ENCODE results near the gene POU4F3.

POU4F3 gene

DNA sequence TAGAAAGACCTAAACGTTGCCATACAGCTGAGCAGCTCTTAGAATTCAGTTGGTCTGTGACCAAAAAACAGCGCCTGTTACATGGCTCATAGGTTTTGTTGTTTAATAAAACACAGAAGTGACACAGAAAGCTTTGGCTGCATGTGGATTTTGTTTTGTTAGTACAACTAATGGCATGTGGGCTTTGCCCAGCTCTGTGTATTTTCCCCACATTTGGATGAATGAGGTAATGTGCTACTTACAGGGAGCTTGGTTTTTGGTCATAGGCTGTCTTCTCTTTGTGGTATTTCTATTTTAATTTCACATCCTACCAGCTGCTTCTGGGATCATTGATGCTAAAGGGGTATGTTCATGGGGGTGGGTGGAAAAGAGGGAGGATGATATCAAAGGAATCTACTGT, 37.0 kb upstream of the POU4F3 start:
- no peaks in the 10 kb centered on the region for H3K4me1 ChIP-seq (ENCODE audit: control insufficient read depth, low read depth, low read length)
- H3K27ac ChIP-seq (ENCODE audit: low read depth, low read length), result no peak overlapping the region
- no peak overlapping the region for H2BK120ac ChIP-seq (ENCODE audit: low read depth, low read length)
- no CpG with 5 or more reads among the region's 2 CpGs for WGBS (ENCODE audit: extremely low coverage, insufficient coverage, low lambda C conversion rate)
- no peak for DNase-seq
- H3K36me3 ChIP-seq (ENCODE audit: control insufficient read depth, insufficient read depth, low read length), result no peaks in the 10 kb centered on the region
- H3K23ac ChIP-seq (ENCODE audit: low read length), result no peak overlapping the region
- H3K18ac ChIP-seq (ENCODE audit: low read length), result no peak overlapping the region
- no peak overlapping the region for H3K4me2 ChIP-seq (ENCODE audit: low read length)
- no peak overlapping the region for H2BK15ac ChIP-seq (replicated peaks; ENCODE audit: low read depth)
- no peak overlapping the region for H3K9ac ChIP-seq (ENCODE audit: low read length)
- H4K8ac ChIP-seq (ENCODE audit: low read depth, low read length), result no peak overlapping the region
- no peak overlapping the region for H3K4me3 ChIP-seq (ENCODE audit: low read length)
- H3K27me3 ChIP-seq (ENCODE audit: insufficient read depth, low read length, poor library complexity), result no peaks in the 10 kb centered on the region
- H3K79me2 ChIP-seq (ENCODE audit: control insufficient read depth, insufficient read depth, low read length), result no peaks in the 10 kb centered on the region
- H3K56ac ChIP-seq (ENCODE audit: low read length), result no peak overlapping the region
- no peak overlapping the region for H2BK5ac ChIP-seq (ENCODE audit: low read length)
- no peak overlapping the region for H2AK5ac ChIP-seq (ENCODE audit: low read length)
- no peak overlapping the region for H3K4ac ChIP-seq (ENCODE audit: low read depth, low read length)
- H4K5ac ChIP-seq (ENCODE audit: low read length), result no peak overlapping the region
- H3K79me1 ChIP-seq (ENCODE audit: low read length), result no peaks in the 10 kb centered on the region

DNA sequence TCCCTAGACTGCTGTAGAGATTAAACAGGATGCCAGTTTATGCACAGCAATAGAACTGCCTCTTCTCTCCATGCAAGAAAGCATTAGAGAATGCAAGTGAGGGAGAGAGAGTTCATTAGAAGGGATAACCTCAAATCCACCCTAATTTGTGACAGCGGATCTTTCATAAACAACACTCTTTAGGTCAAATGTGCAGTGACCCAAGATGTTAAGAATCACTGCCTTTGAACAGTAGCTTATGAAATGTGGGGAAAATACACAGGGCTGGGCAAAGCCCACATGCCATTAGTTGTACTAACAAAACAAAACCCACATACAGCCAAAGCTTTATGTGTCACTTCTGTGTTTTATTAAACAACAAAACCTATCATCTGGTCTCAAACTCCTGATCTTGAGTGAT, 36.2 kb upstream of the POU4F3 start:
- H3K27ac ChIP-seq (ENCODE audit: low read depth, low read length), result no peak overlapping the region
- H2AK5ac ChIP-seq (ENCODE audit: low read length), result no peak overlapping the region
- no peaks in the 10 kb centered on the region for H3K36me3 ChIP-seq (ENCODE audit: control insufficient read depth, insufficient read depth, low read length)
- no peak overlapping the region for H3K23ac ChIP-seq (ENCODE audit: low read length)
- no peak overlapping the region for H3K56ac ChIP-seq (ENCODE audit: low read length)
- no peak overlapping the region for H2BK5ac ChIP-seq (ENCODE audit: low read length)
- H3K79me1 ChIP-seq (ENCODE audit: low read length), result no peaks in the 10 kb centered on the region
- no peak overlapping the region for H3K4ac ChIP-seq (ENCODE audit: low read depth, low read length)
- H3K4me3 ChIP-seq (ENCODE audit: low read length), result no peak overlapping the region
- no peak overlapping the region for H4K5ac ChIP-seq (ENCODE audit: low read length)
- H3K18ac ChIP-seq (ENCODE audit: low read length), result no peak overlapping the region
- no peaks in the 10 kb centered on the region for H3K79me2 ChIP-seq (ENCODE audit: control insufficient read depth, insufficient read depth, low read length)
- no peak overlapping the region for H3K9ac ChIP-seq (ENCODE audit: low read length)
- no peaks in the 10 kb centered on the region for H3K27me3 ChIP-seq (ENCODE audit: insufficient read depth, low read length, poor library complexity)
- no peak overlapping the region for H2BK15ac ChIP-seq (replicated peaks; ENCODE audit: low read depth)
- DNase-seq, result no peak
- H3K4me1 ChIP-seq (ENCODE audit: control insufficient read depth, low read depth, low read length), result no peaks in the 10 kb centered on the region
- H2BK120ac ChIP-seq (ENCODE audit: low read depth, low read length), result no peak overlapping the region
- WGBS (ENCODE audit: extremely low coverage, insufficient coverage, low lambda C conversion rate), result no CpG with 5 or more reads among the region's 1 CpG
- H4K8ac ChIP-seq (ENCODE audit: low read depth, low read length), result no peak overlapping the region
- H3K4me2 ChIP-seq (ENCODE audit: low read length), result no peak overlapping the region

DNA sequence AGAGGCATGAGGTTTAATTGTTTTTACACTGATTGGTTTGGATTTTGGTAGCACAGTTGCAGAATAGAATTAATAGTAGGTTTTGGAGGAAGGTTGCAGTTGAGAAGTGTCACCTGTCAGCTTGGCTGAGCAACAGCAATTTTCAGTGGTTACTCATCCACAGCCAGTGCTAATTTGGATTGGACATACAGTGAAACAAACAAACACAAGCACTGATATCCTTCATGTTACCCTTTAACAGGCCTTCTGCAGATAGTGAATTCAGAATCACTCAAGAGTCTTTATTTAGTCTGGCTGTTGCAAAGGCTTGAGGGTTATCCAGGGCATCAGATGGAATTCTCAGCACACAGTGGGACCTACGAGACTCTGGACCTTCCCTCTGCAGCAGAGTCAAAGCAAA, 31.8 kb upstream of the POU4F3 start:
- Histone ChIP-seq H3K23ac (ENCODE audit: low read length) (no peak overlapping the region), H3K79me2 (ENCODE audit: control insufficient read depth, insufficient read depth, low read length) (no peaks in the 10 kb centered on the region), H3K4me2 (ENCODE audit: low read length) (no peak overlapping the region), H3K4me3 (ENCODE audit: low read length) (no peak overlapping the region), H2BK120ac (ENCODE audit: low read depth, low read length) (no peak overlapping the region), H3K27me3 (ENCODE audit: insufficient read depth, low read length, poor library complexity) (no peaks in the 10 kb centered on the region), H2BK5ac (ENCODE audit: low read length) (no peak overlapping the region), H2BK15ac (replicated peaks; ENCODE audit: low read depth) (no peak overlapping the region), H3K18ac (ENCODE audit: low read length) (no peak overlapping the region), H4K5ac (ENCODE audit: low read length) (no peak overlapping the region), H4K8ac (ENCODE audit: low read depth, low read length) (no peak overlapping the region), H3K4me1 (ENCODE audit: control insufficient read depth, low read depth, low read length) (no peaks in the 10 kb centered on the region), H3K56ac (ENCODE audit: low read length) (no peak overlapping the region), H3K36me3 (ENCODE audit: control insufficient read depth, insufficient read depth, low read length) (no peaks in the 10 kb centered on the region), H3K27ac (ENCODE audit: low read depth, low read length) (no peak overlapping the region), H2AK5ac (ENCODE audit: low read length) (no peak overlapping the region), H3K4ac (ENCODE audit: low read depth, low read length) (no peak overlapping the region), H3K9ac (ENCODE audit: low read length) (no peak overlapping the region), H3K79me1 (ENCODE audit: low read length) (no peaks in the 10 kb centered on the region)
- no CpG with 5 or more reads among the region's 1 CpG for WGBS (ENCODE audit: extremely low coverage, insufficient coverage, low lambda C conversion rate)
- DNase-seq, result no peak

- H3K23ac ChIP-seq (ENCODE audit: low read length), result no peak overlapping the region
- no peak overlapping the region for H3K9ac ChIP-seq (ENCODE audit: low read length)
- H2BK5ac ChIP-seq (ENCODE audit: low read length), result no peak overlapping the region
- no peaks in the 10 kb centered on the region for H3K36me3 ChIP-seq (ENCODE audit: control insufficient read depth, insufficient read depth, low read length)
- H3K27me3 ChIP-seq (ENCODE audit: insufficient read depth, low read length, poor library complexity), result no peaks in the 10 kb centered on the region
- no peak overlapping the region for H3K4ac ChIP-seq (ENCODE audit: low read depth, low read length)
- H3K4me3 ChIP-seq (ENCODE audit: low read length), result no peak overlapping the region
- H3K4me2 ChIP-seq (ENCODE audit: low read length), result no peak overlapping the region
- DNase-seq, result no peak
- H2AK5ac ChIP-seq (ENCODE audit: low read length), result no peak overlapping the region
- H3K4me1 ChIP-seq (ENCODE audit: control insufficient read depth, low read depth, low read length), result no peaks in the 10 kb centered on the region
- no peaks in the 10 kb centered on the region for H3K79me2 ChIP-seq (ENCODE audit: control insufficient read depth, insufficient read depth, low read length)
- no peak overlapping the region for H4K8ac ChIP-seq (ENCODE audit: low read depth, low read length)
- H4K5ac ChIP-seq (ENCODE audit: low read length), result no peak overlapping the region
- H2BK120ac ChIP-seq (ENCODE audit: low read depth, low read length), result no peak overlapping the region
- H3K56ac ChIP-seq (ENCODE audit: low read length), result no peak overlapping the region
- no peak overlapping the region for H3K27ac ChIP-seq (ENCODE audit: low read depth, low read length)
- WGBS (ENCODE audit: extremely low coverage, insufficient coverage, low lambda C conversion rate), result no CpG with 5 or more reads among the region's 2 CpGs
- H3K79me1 ChIP-seq (ENCODE audit: low read length), result no peaks in the 10 kb centered on the region
- H2BK15ac ChIP-seq (replicated peaks; ENCODE audit: low read depth), result no peak overlapping the region
- no peak overlapping the region for H3K18ac ChIP-seq (ENCODE audit: low read length)
These were observed 30.8 kb upstream of the POU4F3 start for GRCh38 chr5:146307796-146308195.

GRCh38 chr5:146310540-146310939, 28.1 kb upstream of the POU4F3 start:
- Histone ChIP-seq H3K18ac (ENCODE audit: low read length) (no peak overlapping the region), H3K23ac (ENCODE audit: low read length) (no peak overlapping the region), H3K4me2 (ENCODE audit: low read length) (no peak overlapping the region), H3K4me1 (ENCODE audit: control insufficient read depth, low read depth, low read length) (no peaks in the 10 kb centered on the region), H3K36me3 (ENCODE audit: control insufficient read depth, insufficient read depth, low read length) (no peaks in the 10 kb centered on the region), H2BK120ac (ENCODE audit: low read depth, low read length) (no peak overlapping the region), H3K4ac (ENCODE audit: low read depth, low read length) (no peak overlapping the region), H3K27ac (ENCODE audit: low read depth, low read length) (no peak overlapping the region), H4K8ac (ENCODE audit: low read depth, low read length) (no peak overlapping the region), H2AK5ac (ENCODE audit: low read length) (no peak overlapping the region), H2BK15ac (replicated peaks; ENCODE audit: low read depth) (no peak overlapping the region), H3K9ac (ENCODE audit: low read length) (no peak overlapping the region), H2BK5ac (ENCODE audit: low read length) (no peak overlapping the region), H4K5ac (ENCODE audit: low read length) (no peak overlapping the region), H3K4me3 (ENCODE audit: low read length) (no peak overlapping the region), H3K56ac (ENCODE audit: low read length) (no peak overlapping the region), H3K27me3 (ENCODE audit: insufficient read depth, low read length, poor library complexity) (no peaks in the 10 kb centered on the region), H3K79me1 (ENCODE audit: low read length) (no peaks in the 10 kb centered on the region), H3K79me2 (ENCODE audit: control insufficient read depth, insufficient read depth, low read length) (no peaks in the 10 kb centered on the region)
- DNase-seq, result no peak

DNA sequence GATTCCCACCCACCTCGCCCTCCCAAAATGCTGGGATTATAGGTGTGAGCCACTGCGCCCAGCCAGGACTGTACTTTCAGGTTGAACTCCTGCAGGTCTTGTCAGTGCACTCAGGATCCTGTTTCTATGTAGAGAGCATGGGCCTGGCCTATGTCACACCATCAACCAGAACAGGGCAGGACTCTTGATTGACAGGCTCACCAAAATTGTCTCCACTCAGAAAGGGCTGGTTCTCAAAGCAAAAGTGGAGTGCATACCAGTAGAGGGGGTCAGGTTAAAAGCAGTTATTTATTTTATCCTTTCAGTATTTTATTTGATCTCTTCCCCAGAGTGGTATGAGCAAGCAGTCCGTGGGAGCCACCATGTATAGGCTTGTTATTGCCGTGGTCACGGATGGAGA, 27.4 kb upstream of the POU4F3 start:
- no peak overlapping the region for H2BK120ac ChIP-seq (ENCODE audit: low read depth, low read length)
- H3K18ac ChIP-seq (ENCODE audit: low read length), result no peak overlapping the region
- H3K4me1 ChIP-seq (ENCODE audit: control insufficient read depth, low read depth, low read length), result no peaks in the 10 kb centered on the region
- H3K27me3 ChIP-seq (ENCODE audit: insufficient read depth, low read length, poor library complexity), result no peaks in the 10 kb centered on the region
- no peak overlapping the region for H4K5ac ChIP-seq (ENCODE audit: low read length)
- DNase-seq, result no peak
- H3K4me3 ChIP-seq (ENCODE audit: low read length), result no peak overlapping the region
- H2AK5ac ChIP-seq (ENCODE audit: low read length), result no peak overlapping the region
- H3K4ac ChIP-seq (ENCODE audit: low read depth, low read length), result no peak overlapping the region
- H3K36me3 ChIP-seq (ENCODE audit: control insufficient read depth, insufficient read depth, low read length), result no peaks in the 10 kb centered on the region
- H3K56ac ChIP-seq (ENCODE audit: low read length), result no peak overlapping the region
- H3K23ac ChIP-seq (ENCODE audit: low read length), result no peak overlapping the region
- no peaks in the 10 kb centered on the region for H3K79me2 ChIP-seq (ENCODE audit: control insufficient read depth, insufficient read depth, low read length)
- no peak overlapping the region for H2BK15ac ChIP-seq (replicated peaks; ENCODE audit: low read depth)
- no peak overlapping the region for H4K8ac ChIP-seq (ENCODE audit: low read depth, low read length)
- no peak overlapping the region for H3K4me2 ChIP-seq (ENCODE audit: low read length)
- H3K27ac ChIP-seq (ENCODE audit: low read depth, low read length), result no peak overlapping the region
- no peak overlapping the region for H3K9ac ChIP-seq (ENCODE audit: low read length)
- WGBS (ENCODE audit: extremely low coverage, insufficient coverage, low lambda C conversion rate), result no CpG with 5 or more reads among the region's 5 CpGs
- H2BK5ac ChIP-seq (ENCODE audit: low read length), result no peak overlapping the region
- no peaks in the 10 kb centered on the region for H3K79me1 ChIP-seq (ENCODE audit: low read length)

Data from mesendoderm (in vitro differentiated cells).